ENCODE data around the gene HNRNPL.

DNA sequence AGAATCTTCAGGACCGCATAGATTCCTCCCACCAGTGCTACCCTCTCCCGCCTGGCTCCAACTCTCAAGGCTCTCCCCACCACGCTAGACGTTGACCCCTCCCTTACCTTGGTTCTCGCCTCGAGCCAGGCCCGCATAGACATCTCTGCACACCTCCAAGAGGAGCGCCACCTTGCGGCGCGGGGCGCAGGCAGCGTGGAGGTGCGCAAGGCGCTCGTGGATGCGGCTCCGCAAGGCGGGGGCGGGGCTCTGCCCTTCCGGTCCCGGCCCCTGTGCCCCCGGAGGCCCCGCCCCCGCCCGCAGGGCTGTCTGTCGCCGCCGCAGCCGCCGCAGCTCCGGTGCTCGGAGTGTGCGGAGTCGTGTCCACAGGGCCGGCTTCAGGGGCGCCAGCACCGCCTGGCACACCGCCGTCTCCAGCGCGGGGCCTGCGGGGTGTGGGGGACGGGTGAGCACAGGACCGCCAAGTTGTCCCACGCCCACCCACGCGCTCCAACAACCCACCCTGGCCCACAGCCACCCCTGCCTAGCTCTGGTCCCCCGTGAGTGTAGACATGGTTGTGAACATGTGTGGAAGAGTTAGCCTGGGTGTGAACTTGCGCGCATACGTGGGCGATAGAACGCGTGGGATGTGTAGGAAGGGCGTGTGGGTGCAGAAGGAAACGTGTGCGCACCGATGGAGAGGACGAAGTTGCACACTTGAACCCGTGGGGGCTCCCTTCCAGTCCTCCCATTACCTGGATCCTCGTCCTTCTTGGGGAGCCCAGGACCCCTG, 20.2 kb upstream of the HNRNPL start:
- TF ChIP-seq CTCF (conservative IDR thresholded peaks at IDR 0.05), result no peak
- no peak for TF ChIP-seq EZH2 (IDR thresholded peaks at IDR 0.05; ENCODE audit: low read depth)

All from PC-9 (cell line).